Activated T-helper 1 cell treated with anti-CD3 and anti-CD28 coated beads, Interleukin-12 subunit alpha, Interleukin-12 subunit beta, Interleukin-2, Interleukin-4 antibody, amounts not matched to agents 30 ng/mL and 10 ng/mL and 1 ng/mL, durations not matched to agents 14 hours and 24 hours and 36 hours (primary cell): ENCODE data around the gene ARL17B. TPM values are rescaled to one million over a fixed set of nuclear protein-coding genes. Genes with fewer than 3 reads are reported as not detected.

Experiments
- total RNA-seq: library from RNA; stranded (reverse); gene quantifications from 2 replicates; pipeline ENCODE4 v1.2.3, GENCODE V29; 2022

The ARL17B gene
- total RNA-seq, 1 donor from 2014 or later, result 16.3 TPM

Other genes with a start within 250 kb of the ARL17B start
- 96.7 and 99.4 TPM in 2 replicates for gene KANSL1, start 168.3 kb downstream of the ARL17B start, total RNA-seq
- 2.0 and 2.6 TPM in 2 replicates for gene LRRC37A, start 66.6 kb downstream of the ARL17B start, total RNA-seq
- gene LRRC37A2, start 150.7 kb upstream of the ARL17B start, total RNA-seq, result 5.1 and 7.3 TPM in 2 replicates
- 21.8 and 23.6 TPM in 2 replicates for gene ARL17A, start 217.9 kb upstream of the ARL17B start, total RNA-seq
- gene NSF, start 228.9 kb upstream of the ARL17B start, total RNA-seq, result 34.1 and 37.7 TPM in 2 replicates